K562 (cell line): ENCODE measurements around the gene GNA15. TPM values are rescaled to one million over a fixed set of nuclear protein-coding genes. Genes with fewer than 3 reads are reported as not detected.

Experiments used
- AFF1 ChIP-seq, 2 experiments: fragments of 450-650 bp; IDR thresholded peaks; 2 replicates each; pipeline ENCODE4 v1.6.1; 2018; ENCODE audit warnings: mild to moderate bottlenecking in 2 of 2, low read depth in 1 of 2; ENCODE audit not compliant: partially characterized antibody in 2 of 2
- CBX3 ChIP-seq, 2 experiments: IDR thresholded peaks; 1 replicate in 1 of 2; 2 replicates in 1 of 2; pipeline ENCODE4 v1.6.1; 2012; ENCODE audit warnings: inconsistent platforms in 2 of 2, low read length in 2 of 2, borderline replicate concordance in 1 of 2, control low read depth in 1 of 2
- CXXC5 ChIP-seq: fragments of 250-450 bp; sonication (Bioruptor Pico); IDR thresholded peaks from 2 replicates; pipeline ENCODE4 v1.8.0; 2022; ENCODE audit warnings: inconsistent platforms, mild to moderate bottlenecking, moderate library complexity
- HOMEZ ChIP-seq: fragments of 250-450 bp; sonication (Bioruptor Pico); IDR thresholded peaks from 2 replicates; pipeline ENCODE4 v1.4.0; 2020; ENCODE audit warnings: mild to moderate bottlenecking, moderate library complexity
- KAT7 ChIP-seq: sonication (generic); formaldehyde crosslinking; IDR thresholded peaks from 2 replicates; pipeline ENCODE4 v1.8.0; 2022; ENCODE audit warnings: missing genetic modification reagents, mild to moderate bottlenecking, borderline replicate concordance
- POLR3G ChIP-seq: IDR thresholded peaks from 2 replicates; pipeline ENCODE4 v1.6.1; 2011; ENCODE audit not compliant: insufficient read length, insufficient replicate concordance; ENCODE audit errors: extremely low read depth
- SRSF3 ChIP-seq: fragments of 200-400 bp; formaldehyde crosslinking; IDR thresholded peaks from 2 replicates; pipeline ENCODE4 v1.6.1; 2016; ENCODE audit warnings: mild to moderate bottlenecking, low read length, moderate library complexity; ENCODE audit not compliant: insufficient read depth
- SRSF9 ChIP-seq: fragments of 200-400 bp; formaldehyde crosslinking; IDR thresholded peaks from 2 replicates; pipeline ENCODE4 v1.6.1; 2017; ENCODE audit warnings: low read depth, low read length, borderline replicate concordance
- TAF9B ChIP-seq: fragments of 450-650 bp; IDR thresholded peaks from 2 replicates; pipeline ENCODE4 v1.6.1; 2018; ENCODE audit warnings: mild to moderate bottlenecking; ENCODE audit not compliant: partially characterized antibody
- USF2 ChIP-seq: sonication (generic); formaldehyde crosslinking; IDR thresholded peaks from 2 replicates; pipeline ENCODE4 v1.5.0; 2020; ENCODE audit warnings: missing genetic modification reagents
- XRCC3 ChIP-seq: fragments of 450-650 bp; IDR thresholded peaks from 2 replicates; pipeline ENCODE4 v1.6.1; 2017; ENCODE audit warnings: mild to moderate bottlenecking, moderate library complexity
- YY1 ChIP-seq, 3 experiments: IDR thresholded peaks; 2 replicates each; pipeline ENCODE4 v1.6.1; 2011; ENCODE audit warnings: low read length in 2 of 3, mild to moderate bottlenecking in 2 of 3, moderate library complexity in 2 of 3, borderline replicate concordance in 1 of 3, control low read depth in 1 of 3, low read depth in 1 of 3; ENCODE audit not compliant: insufficient read depth in 3 of 3, insufficient replicate concordance in 2 of 3, control insufficient read depth in 1 of 3, insufficient read length in 1 of 3; ENCODE audit errors: extremely low read depth in 1 of 3
- ZNF512 ChIP-seq: IDR thresholded peaks from 2 replicates; pipeline ENCODE4 v1.6.1; 2016; ENCODE audit warnings: missing genetic modification characterization, missing compliant biosample characterization
- ZNF57 ChIP-seq: fragments of 450-650 bp; formaldehyde crosslinking; IDR thresholded peaks from 2 replicates; pipeline ENCODE4 v1.4.0; 2020; ENCODE audit warnings: mild to moderate bottlenecking, moderate library complexity
- ZNF668 ChIP-seq: fragments of 250-450 bp; sonication (Bioruptor Pico); IDR thresholded peaks from 2 replicates; pipeline ENCODE4 v1.8.0; 2022; ENCODE audit warnings: mild to moderate bottlenecking, inconsistent platforms
- polyA plus RNA-seq, 8 experiments: library from polyadenylated mRNA; depleted of rRNA in 4 of 8; stranded (reverse) in 5 of 8; unstranded in 3 of 8; fragments of >200 nt; fragmentation: Nextera tagmentation in 2 of 8; fragmentation: Illumina TruSeq in 1 of 8; extraction: Ambion mirVana in 2 of 8; extraction: Trizol in 1 of 8; gene quantifications; 2 replicates each; pipeline versions ENCODE4 v1.2.1 to v1.2.3, GENCODE V29; 2011 to 2014; ENCODE audit warnings: inconsistent platforms in 1 of 8, missing spikeins in 1 of 8
- total RNA-seq, 7 experiments: library from RNA; depleted of rRNA in 6 of 7; stranded (reverse); fragments of >200 nt in 6 of 7; fragmentation: Illumina TruSeq in 2 of 7; extraction: Trizol in 2 of 7; gene quantifications; 2 replicates each; pipeline versions ENCODE4 v1.2.1 to v1.2.3, GENCODE V29; 2011 to 2021; ENCODE audit warnings: low replicate concordance in 1 of 7

Gene GNA15
- total and polyA plus RNA-seq, 9 of the 15 experiments (the other 6 are each of a cell fraction or from before 2014, with no cell fraction given): 0.03 to 0.24 (median 0.11) TPM; not detected in 1

GRCh38 chr19:3162418-3163229 lies 26.8 kb downstream of the GNA15 start (continued):
- no peak for TF ChIP-seq AFF1 (IDR thresholded peaks at IDR 0.05; ENCODE audit: low read depth in 1 of 2, partially characterized antibody in 2 of 2)
- no peak for TF ChIP-seq XRCC3
- no peak for TF ChIP-seq HOMEZ
- peak; percentile 72 for TF ChIP-seq USF2 (CRISPR knock-in tag)
- TF ChIP-seq YY1 (IDR thresholded peaks at IDR 0.05; ENCODE audit: borderline replicate concordance in 1 of 3, control insufficient read depth in 1 of 3, extremely low read depth in 1 of 3, insufficient read depth in 3 of 3, insufficient read length in 1 of 3, insufficient replicate concordance in 2 of 3, low read depth in 1 of 3, low read length in 2 of 3): peak in 1 of 3 experiments; percentile 38
- no peak for TF ChIP-seq KAT7
- no peak for TF ChIP-seq ZNF57 (CRISPR knock-in tag)
- TF ChIP-seq ZNF668: no peak
- no peak for TF ChIP-seq CXXC5 (CRISPR knock-in tag)
- TF ChIP-seq POLR3G: no peak
- TF ChIP-seq SRSF3: no peak
- TF ChIP-seq SRSF9: no peak
- TF ChIP-seq TAF9B: no peak
- no peak for TF ChIP-seq ZNF512 (tag)
- peak in 1 of 2 experiments; percentile 63; a peak in 2 of 3 replicates for TF ChIP-seq CBX3 (IDR thresholded peaks at IDR 0.05; ENCODE audit: borderline replicate concordance in 1 of 2, low read length in 2 of 2)
